Uterus (tissue), 4 donors: Measurements from ENCODE around the gene GUCD1. TPM values are rescaled to one million over a fixed set of nuclear protein-coding genes. Genes with fewer than 3 reads are reported as not detected.

ENCODE experiments used
- DNase-seq, 2 donors: peaks; one replicate each; pipeline ENCODE4 v3.0.0-alpha.2; 2019 to 2020
- H3K27ac ChIP-seq, 2 donors: fragments of 200-600 bp; sonication (generic); 1 replicate in 1 of 2; 2 replicates in 1 of 2; pipeline ENCODE4 v1.5.1; 2016 to 2018
- H3K27me3 ChIP-seq, 2 donors: fragments of 200-600 bp; sonication (generic); one replicate each; pipeline ENCODE4 v1.5.1; 2018 to 2019; ENCODE audit warnings: control low read depth in 1 of 2
- H3K36me3 ChIP-seq, 2 donors: fragments of 200-600 bp; sonication (generic); one replicate each; pipeline ENCODE4 v1.5.1; 2019; ENCODE audit warnings: control low read depth in 1 of 2
- H3K4me1 ChIP-seq, 2 donors: fragments of 200-600 bp; sonication (generic); one replicate each; pipeline ENCODE4 v1.5.1; 2018 to 2019; ENCODE audit warnings: control low read depth in 1 of 2
- H3K4me3 ChIP-seq, 2 donors: fragments of 200-600 bp; sonication (generic); 1 replicate in 1 of 2; 2 replicates in 1 of 2; pipeline ENCODE4 v1.5.1; 2018 to 2019; ENCODE audit warnings: mild to moderate bottlenecking in 1 of 2
- H3K9me3 ChIP-seq, 2 donors: fragments of 200-600 bp; sonication (generic); one replicate each; pipeline ENCODE4 v1.5.1; 2019; ENCODE audit warnings: control low read depth in 1 of 2
- POLR2A ChIP-seq, 2 donors: fragments of 450-650 bp; IDR thresholded peaks; one replicate each; pipeline ENCODE4 v1.6.1; 2016; ENCODE audit warnings: antibody characterized with exemption in 2 of 2, mild to moderate bottlenecking in 1 of 2, moderate library complexity in 1 of 2
- intact Hi-C: fragments of 100-400 bp; cut with DNase I; formaldehyde crosslinking; loops from one replicate; pipeline ENCODE4 v1.15.1; 2023; ENCODE audit warnings: low total_unique reads
- total RNA-seq, 4 donors: library from RNA; depleted of rRNA in 3 of 4; stranded (reverse); fragments of >200 nt in 3 of 4; gene quantifications; one replicate each; pipeline versions ENCODE4 v1.1.0 to v1.2.4, GENCODE V29; 2014 to 2023
- TF ChIP-seq, protein P1 (sequence below), 4 experiments: fragments of 200-600 bp in 2 of 4; fragments of 450-650 bp in 2 of 4; sonication (generic) in 2 of 4; IDR thresholded peaks; one replicate each; pipeline ENCODE4 v1.5.1; 2016 to 2019; ENCODE audit warnings: antibody characterized with exemption in 4 of 4, mild to moderate bottlenecking in 2 of 4, moderate library complexity in 1 of 4
- donor health status: DM: yes; HTN: yes; CAD: no.

The GUCD1 gene
- total RNA-seq, 4 donors from 2014 or later = 26.4 to 68.2 (median 44.9) TPM

GRCh38 chr22:24513378-24514240 is 41.3 kb downstream of the GUCD1 start:
- no peaks in the 10 kb centered on the region for H3K9me3 ChIP-seq
- TF ChIP-seq, protein P1, sequence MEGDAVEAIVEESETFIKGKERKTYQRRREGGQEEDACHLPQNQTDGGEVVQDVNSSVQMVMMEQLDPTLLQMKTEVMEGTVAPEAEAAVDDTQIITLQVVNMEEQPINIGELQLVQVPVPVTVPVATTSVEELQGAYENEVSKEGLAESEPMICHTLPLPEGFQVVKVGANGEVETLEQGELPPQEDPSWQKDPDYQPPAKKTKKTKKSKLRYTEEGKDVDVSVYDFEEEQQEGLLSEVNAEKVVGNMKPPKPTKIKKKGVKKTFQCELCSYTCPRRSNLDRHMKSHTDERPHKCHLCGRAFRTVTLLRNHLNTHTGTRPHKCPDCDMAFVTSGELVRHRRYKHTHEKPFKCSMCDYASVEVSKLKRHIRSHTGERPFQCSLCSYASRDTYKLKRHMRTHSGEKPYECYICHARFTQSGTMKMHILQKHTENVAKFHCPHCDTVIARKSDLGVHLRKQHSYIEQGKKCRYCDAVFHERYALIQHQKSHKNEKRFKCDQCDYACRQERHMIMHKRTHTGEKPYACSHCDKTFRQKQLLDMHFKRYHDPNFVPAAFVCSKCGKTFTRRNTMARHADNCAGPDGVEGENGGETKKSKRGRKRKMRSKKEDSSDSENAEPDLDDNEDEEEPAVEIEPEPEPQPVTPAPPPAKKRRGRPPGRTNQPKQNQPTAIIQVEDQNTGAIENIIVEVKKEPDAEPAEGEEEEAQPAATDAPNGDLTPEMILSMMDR (IDR thresholded peaks at IDR 0.05) = no peak
- no peak for TF ChIP-seq POLR2A (IDR thresholded peaks at IDR 0.05)
- H3K27ac ChIP-seq = no peak overlapping the region
- no peaks in the 10 kb centered on the region for H3K4me1 ChIP-seq
- H3K36me3 ChIP-seq = no peaks in the 10 kb centered on the region
- H3K4me3 ChIP-seq = no peak overlapping the region
- H3K27me3 ChIP-seq = no peaks in the 10 kb centered on the region
- intact Hi-C loops = no loop called here
- DNase-seq = no peak

DNA sequence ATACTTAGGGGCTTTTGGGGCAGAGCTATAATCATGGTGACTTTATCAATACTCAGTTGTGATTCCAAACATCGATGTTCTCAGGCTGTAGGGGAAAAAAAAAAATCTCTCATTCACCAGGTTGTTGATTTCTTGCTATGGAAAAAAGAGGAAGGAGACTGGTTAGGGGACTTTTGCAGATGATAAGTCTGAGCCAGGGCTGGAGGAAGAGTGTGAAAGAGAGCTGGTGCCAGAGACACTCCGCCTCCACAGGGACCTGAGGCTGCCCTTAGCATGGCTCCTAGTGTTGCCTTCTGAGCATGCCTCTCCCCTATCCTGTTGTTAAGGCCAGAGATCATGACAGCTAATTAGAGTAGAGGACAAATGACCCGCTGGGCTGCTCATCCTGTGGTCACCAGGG is 42.9 kb downstream of the GUCD1 start:
- intact Hi-C loops = no loop called here

DNA sequence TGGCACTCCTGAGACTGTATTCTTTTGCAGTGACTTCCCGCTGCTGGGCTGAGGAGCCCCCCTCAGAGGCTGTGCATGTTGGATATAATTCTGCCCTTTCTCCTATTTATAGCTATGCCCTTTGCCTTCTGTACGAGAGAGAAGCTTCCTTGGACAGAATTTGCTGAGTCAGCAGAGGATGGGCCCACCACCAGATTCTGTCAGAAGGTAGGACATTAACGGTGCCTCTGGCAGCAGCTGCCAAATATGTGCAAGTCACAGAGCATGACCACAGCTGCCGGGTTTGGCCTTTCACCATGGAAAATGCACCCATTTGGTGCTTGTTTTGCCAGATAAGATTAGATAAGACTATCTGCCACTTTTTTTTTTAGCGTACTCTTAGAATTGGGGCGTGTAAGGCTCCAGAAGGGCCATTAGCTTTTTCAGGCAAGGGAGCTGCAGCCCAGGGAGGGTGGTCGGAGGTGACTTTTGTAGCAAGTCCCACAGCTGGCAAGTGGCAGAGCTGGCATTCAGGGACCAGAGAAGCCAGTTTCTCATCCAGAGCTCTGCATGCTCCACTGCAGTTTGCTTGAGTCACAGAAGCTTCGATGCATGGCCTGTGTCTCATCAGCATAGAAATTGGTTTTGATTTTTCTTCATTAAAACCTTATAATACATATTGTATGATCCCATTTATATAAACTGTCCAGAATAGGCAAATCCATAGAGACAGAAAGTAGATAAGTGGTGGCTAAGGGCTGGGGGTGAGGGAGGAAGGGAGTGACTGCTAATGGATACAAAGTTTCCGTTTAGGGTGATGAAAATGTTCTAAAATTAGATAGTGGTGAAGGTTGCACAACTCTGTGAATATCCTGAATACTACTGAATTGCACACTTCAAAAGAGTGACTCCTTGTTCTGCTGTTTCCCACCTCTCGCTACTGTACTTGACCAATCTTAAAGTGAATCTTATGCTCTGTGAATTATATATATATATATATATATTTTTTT is 44.0 kb downstream of the GUCD1 start:
- no peak for DNase-seq
- Histone ChIP-seq H3K4me1 (no peaks in the 10 kb centered on the region), H3K4me3 (no peak overlapping the region), H3K27me3 (no peaks in the 10 kb centered on the region), H3K9me3 (no peaks in the 10 kb centered on the region), H3K36me3 (no peaks in the 10 kb centered on the region), H3K27ac (no peak overlapping the region)
- intact Hi-C loops = no loop called here
- TF ChIP-seq POLR2A (IDR thresholded peaks at IDR 0.05) = no peak
- TF ChIP-seq, protein P1 (IDR thresholded peaks at IDR 0.05) = no peak

More for the DNA sequence above, 42.9 kb downstream of the GUCD1 start:
- Histone ChIP-seq H3K36me3 (no peaks in the 10 kb centered on the region), H3K4me1 (no peaks in the 10 kb centered on the region), H3K9me3 (no peaks in the 10 kb centered on the region), H3K4me3 (no peak overlapping the region), H3K27ac (no peak overlapping the region), H3K27me3 (no peaks in the 10 kb centered on the region)
- DNase-seq = no peak
- TF ChIP-seq POLR2A (IDR thresholded peaks at IDR 0.05) = no peak
- TF ChIP-seq, protein P1 (IDR thresholded peaks at IDR 0.05) = no peak

GRCh38 chr22:24507716-24508115 is 47.2 kb downstream of the GUCD1 start:
- Histone ChIP-seq H3K27ac (no peak overlapping the region), H3K9me3 (no peaks in the 10 kb centered on the region), H3K4me3 (no peak overlapping the region), H3K36me3 (no peaks in the 10 kb centered on the region), H3K4me1 (no peaks in the 10 kb centered on the region), H3K27me3 (no peaks in the 10 kb centered on the region)
- DNase-seq = no peak
- TF ChIP-seq POLR2A (IDR thresholded peaks at IDR 0.05) = no peak
- TF ChIP-seq, protein P1 (IDR thresholded peaks at IDR 0.05) = no peak
- intact Hi-C loops = no loop called here
